ENCODE measurements around the gene ELP4.

Gene ELP4

DNA sequence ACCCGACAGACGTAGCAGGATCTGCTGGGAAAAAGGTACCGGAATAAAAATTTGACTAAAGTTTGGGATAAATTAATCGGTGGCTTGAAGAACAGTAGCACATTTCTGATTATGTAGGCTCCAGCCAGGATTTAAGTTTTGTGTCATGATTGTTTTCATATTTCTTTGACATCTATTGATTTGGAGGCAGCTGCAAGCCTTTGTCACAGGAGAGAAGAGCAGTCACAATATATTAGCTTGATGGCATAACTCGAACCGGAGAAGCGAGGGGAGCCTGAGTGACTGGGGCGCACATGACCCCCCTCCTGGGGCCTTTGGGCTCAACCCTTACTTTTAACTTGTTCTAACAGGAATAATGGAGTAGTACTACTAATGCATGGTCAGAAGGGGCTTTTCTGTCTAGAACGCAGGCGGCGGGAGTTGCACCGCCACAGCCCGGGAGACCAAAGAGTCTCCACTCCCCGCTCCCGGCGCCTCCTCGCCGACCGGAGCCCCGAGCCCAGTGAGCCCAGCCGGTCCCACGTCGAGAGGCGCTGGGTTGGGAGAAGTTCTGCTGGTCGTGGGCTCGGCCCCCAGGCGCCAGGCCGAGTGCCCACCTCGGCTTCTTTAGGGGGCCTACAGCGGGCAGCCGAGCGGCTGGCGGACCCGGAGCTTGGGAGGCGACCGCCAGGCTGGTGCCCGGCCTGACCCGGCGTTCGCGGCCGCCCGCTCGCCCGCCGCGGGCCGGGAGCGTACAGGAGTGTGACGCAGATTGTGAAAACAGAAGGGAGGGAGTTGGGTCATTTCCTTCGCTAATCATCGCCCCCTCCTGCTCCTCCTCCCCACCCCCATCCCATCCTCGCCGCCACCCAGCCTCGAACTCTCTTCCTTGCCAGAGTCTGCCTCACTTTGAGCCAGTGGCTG is 317.2 kb downstream of the ELP4 start:
- no peak overlapping the region for H3K27ac ChIP-seq
- no peak for DNase-seq (ENCODE audit: low read depth, low spot score)
- no peak overlapping the region for H3K4me3 ChIP-seq

DNA sequence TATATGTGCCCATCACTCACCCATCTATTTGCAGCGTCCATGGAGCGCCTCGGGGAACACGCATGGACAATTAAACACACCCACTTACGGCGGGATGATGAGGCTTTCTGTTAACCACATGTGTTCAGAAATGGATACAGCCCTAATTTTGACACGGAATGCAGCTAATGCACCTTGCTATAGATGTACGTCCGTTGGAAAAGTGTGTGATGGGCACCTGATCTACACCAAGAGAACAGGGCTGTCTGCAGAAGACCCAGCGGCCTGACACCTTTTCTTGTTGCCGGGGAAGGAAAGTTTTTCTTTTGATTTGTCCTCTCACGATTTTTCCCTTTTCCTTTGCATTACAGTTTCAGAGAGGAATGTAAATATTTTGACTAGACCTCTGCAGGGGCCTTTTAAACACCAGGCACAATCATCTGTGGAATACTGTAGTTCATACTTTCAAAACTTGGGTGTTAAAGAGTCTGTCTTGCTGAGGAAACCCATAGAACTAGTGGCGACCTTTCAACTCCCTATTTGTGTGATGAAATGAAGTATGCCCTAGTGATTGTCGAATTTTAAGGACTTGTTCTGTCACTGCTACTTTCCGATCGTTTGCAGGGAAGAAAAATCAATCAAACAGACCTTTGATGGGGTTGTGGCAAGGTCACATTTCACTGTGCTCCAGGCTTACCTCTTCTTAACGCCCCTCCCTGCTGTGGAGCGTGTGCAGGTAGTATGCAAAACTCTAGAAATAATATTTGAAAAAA is 318.1 kb downstream of the ELP4 start:
- Histone ChIP-seq H3K36me3 (ENCODE audit: insufficient read depth, low read length) (no peaks in the 10 kb centered on the region), H3K27ac (no peak overlapping the region), H3K9ac (ENCODE audit: insufficient read length) (no peak overlapping the region), H3K4me3 (no peak overlapping the region), H3K9me3 (ENCODE audit: low read depth, low read length) (no peaks in the 10 kb centered on the region)
- TF ChIP-seq POLR2AphosphoS5 (IDR thresholded peaks at IDR 0.05; ENCODE audit: borderline replicate concordance, low read depth, low read length): no peak
- TF ChIP-seq EZH2 (IDR thresholded peaks at IDR 0.05): no peak
- TF ChIP-seq FOXP2 (optimal IDR thresholded peaks at IDR 0.05; ENCODE audit: control extremely low read depth, extremely low read length, insufficient read depth): no peak
- DNase-seq (ENCODE audit: low read depth, low spot score): no peak

More for the DNA sequence above, 317.2 kb downstream of the ELP4 start:
- H3K36me3 ChIP-seq (ENCODE audit: insufficient read depth, low read length): no peaks in the 10 kb centered on the region
- TF ChIP-seq EZH2 (IDR thresholded peaks at IDR 0.05) (no peak), POLR2AphosphoS5 (IDR thresholded peaks at IDR 0.05; ENCODE audit: borderline replicate concordance, low read depth, low read length) (no peak), FOXP2 (optimal IDR thresholded peaks at IDR 0.05; ENCODE audit: control extremely low read depth, extremely low read length, insufficient read depth) (no peak)
- H3K9ac ChIP-seq (ENCODE audit: insufficient read length): no peak overlapping the region
- no peaks in the 10 kb centered on the region for H3K9me3 ChIP-seq (ENCODE audit: low read depth, low read length)

DNA sequence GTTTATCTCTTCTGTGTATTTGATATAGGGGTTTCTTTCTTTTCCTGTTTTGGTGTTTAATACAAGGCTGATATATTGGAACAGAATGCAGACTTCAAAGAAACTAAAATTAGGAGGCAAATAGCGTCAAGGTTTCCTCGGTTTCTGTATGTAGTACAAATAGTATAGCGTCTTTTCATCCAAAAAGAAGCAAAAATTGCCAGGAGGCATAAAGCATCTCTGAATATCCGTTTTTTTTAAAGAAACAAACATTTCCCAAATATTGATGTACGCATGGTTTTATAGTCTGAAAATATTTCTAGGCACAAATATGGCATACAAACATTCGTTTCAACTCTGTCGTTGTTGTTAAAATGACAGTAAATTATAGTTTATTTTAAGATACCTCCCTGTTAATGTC is 318.6 kb downstream of the ELP4 start:
- H3K4me3 ChIP-seq: no peak overlapping the region
- TF ChIP-seq POLR2AphosphoS5 (IDR thresholded peaks at IDR 0.05; ENCODE audit: borderline replicate concordance, low read depth, low read length) (no peak), EZH2 (IDR thresholded peaks at IDR 0.05) (no peak), FOXP2 (optimal IDR thresholded peaks at IDR 0.05; ENCODE audit: control extremely low read depth, extremely low read length, insufficient read depth) (no peak)
- H3K9ac ChIP-seq (ENCODE audit: insufficient read length): no peak overlapping the region
- H3K36me3 ChIP-seq (ENCODE audit: insufficient read depth, low read length): no peaks in the 10 kb centered on the region
- DNase-seq (ENCODE audit: low read depth, low spot score): no peak
- H3K9me3 ChIP-seq (ENCODE audit: low read depth, low read length): no peaks in the 10 kb centered on the region
- no peak overlapping the region for H3K27ac ChIP-seq

DNA sequence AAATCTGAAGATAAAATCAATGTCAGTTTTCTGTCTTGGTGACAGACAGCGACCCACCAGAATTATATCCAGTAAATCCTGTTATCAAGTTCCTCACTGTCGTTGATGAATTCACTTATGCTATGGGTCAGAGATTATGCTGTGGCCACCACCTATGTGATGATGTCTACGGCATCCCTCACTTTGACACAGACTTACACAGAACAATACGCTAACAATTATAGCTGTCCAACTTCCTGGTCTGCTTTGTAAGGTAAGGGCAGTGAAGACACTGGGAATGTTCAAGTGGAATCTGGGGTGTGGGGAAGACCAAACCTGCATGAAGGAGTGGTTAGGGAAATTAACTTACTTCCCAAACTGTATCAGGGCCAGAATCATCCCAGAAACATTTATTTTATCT is 320.8 kb downstream of the ELP4 start:
- Histone ChIP-seq H3K9me3 (ENCODE audit: low read depth, low read length) (no peaks in the 10 kb centered on the region), H3K9ac (ENCODE audit: insufficient read length) (no peak overlapping the region), H3K27ac (no peak overlapping the region), H3K4me3 (no peak overlapping the region), H3K36me3 (ENCODE audit: insufficient read depth, low read length) (no peaks in the 10 kb centered on the region)
- TF ChIP-seq FOXP2 (optimal IDR thresholded peaks at IDR 0.05; ENCODE audit: control extremely low read depth, extremely low read length, insufficient read depth) (no peak), POLR2AphosphoS5 (IDR thresholded peaks at IDR 0.05; ENCODE audit: borderline replicate concordance, low read depth, low read length) (no peak), EZH2 (IDR thresholded peaks at IDR 0.05) (no peak)
- no peak for DNase-seq (ENCODE audit: low read depth, low spot score)

DNA sequence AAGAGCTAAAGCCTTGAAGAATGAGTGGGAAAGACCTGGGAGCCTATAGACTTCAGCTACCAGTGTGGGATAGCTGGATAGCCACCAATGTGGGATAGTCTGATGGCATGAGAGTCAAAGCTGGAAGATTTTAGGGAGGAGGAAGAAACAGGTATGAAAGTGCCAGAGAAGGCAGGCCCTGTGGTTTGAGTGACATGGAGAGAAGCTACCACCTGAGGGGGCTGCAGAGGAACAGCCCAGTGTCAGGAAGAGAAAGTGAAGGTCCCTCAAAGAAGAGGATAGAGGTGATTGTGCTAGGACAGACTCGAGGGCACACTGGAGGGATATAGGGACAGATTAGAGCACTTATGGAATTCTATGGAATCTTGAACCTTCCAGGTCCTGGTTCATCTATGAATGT is 324.7 kb downstream of the ELP4 start:
- Histone ChIP-seq H3K27ac (no peak overlapping the region), H3K9ac (ENCODE audit: insufficient read length) (no peak overlapping the region), H3K4me3 (no peak overlapping the region), H3K9me3 (ENCODE audit: low read depth, low read length) (no peaks in the 10 kb centered on the region), H3K36me3 (ENCODE audit: insufficient read depth, low read length) (no peaks in the 10 kb centered on the region)
- DNase-seq (ENCODE audit: low read depth, low spot score): no peak
- TF ChIP-seq EZH2 (IDR thresholded peaks at IDR 0.05) (no peak), FOXP2 (optimal IDR thresholded peaks at IDR 0.05; ENCODE audit: control extremely low read depth, extremely low read length, insufficient read depth) (no peak), POLR2AphosphoS5 (IDR thresholded peaks at IDR 0.05; ENCODE audit: borderline replicate concordance, low read depth, low read length) (no peak)
